Measurements from ENCODE around the gene DARS1.

Gene DARS1

DNA sequence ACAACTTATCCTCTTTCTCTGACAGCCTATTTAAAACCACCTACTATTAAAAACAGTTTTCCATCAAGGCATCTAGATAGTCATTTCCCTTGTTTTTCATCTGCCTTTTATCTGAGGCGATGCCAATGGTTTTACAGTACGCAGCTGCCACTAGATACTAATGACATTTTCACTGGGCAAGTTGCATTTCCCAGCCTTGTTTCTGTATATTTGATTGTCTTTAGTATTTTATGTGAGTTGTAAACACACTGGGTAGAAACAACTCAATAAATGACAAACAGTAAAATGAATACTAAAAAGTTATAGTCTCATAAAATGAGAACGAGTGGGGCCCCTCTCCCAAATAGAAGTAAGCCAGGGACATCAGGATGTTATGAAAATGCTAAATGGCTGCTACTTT lies 8.9 kb upstream of the DARS1 start:
- in situ Hi-C loops (cut with HindIII; ENCODE audit: low sequenced_read_pairs): no loop called here
- no peak for DNase-seq (ENCODE audit: low read depth)
- H3K4me3 ChIP-seq (ENCODE audit: low read depth, low read length): no peak overlapping the region
- TF ChIP-seq, protein P1, sequence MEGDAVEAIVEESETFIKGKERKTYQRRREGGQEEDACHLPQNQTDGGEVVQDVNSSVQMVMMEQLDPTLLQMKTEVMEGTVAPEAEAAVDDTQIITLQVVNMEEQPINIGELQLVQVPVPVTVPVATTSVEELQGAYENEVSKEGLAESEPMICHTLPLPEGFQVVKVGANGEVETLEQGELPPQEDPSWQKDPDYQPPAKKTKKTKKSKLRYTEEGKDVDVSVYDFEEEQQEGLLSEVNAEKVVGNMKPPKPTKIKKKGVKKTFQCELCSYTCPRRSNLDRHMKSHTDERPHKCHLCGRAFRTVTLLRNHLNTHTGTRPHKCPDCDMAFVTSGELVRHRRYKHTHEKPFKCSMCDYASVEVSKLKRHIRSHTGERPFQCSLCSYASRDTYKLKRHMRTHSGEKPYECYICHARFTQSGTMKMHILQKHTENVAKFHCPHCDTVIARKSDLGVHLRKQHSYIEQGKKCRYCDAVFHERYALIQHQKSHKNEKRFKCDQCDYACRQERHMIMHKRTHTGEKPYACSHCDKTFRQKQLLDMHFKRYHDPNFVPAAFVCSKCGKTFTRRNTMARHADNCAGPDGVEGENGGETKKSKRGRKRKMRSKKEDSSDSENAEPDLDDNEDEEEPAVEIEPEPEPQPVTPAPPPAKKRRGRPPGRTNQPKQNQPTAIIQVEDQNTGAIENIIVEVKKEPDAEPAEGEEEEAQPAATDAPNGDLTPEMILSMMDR (IDR thresholded peaks at IDR 0.05; ENCODE audit: low read depth, low read length, missing control alignments): no peak

DNA sequence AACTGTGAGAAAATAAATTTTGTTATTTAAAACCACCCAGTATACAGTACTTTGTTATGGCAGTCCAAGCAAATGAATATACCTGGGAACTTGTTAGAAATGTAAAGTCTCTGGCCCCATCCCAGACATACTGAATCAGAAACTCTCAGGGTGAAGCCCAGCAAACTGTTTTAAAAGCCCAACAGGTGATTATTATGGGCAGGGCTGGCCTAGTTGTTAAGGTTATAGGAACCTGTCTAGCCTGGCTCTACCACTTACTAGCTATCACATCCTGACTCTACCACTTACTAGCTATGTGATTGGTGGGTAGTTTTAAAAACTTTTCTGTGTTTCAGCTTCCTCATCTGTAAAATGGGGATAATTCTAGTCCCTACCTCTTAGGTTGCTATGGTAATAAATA lies 8.0 kb upstream of the DARS1 start:
- in situ Hi-C loops (cut with HindIII; ENCODE audit: low sequenced_read_pairs): no loop called here
- TF ChIP-seq, protein P1 (IDR thresholded peaks at IDR 0.05; ENCODE audit: low read depth, low read length, missing control alignments): no peak
- no peak for DNase-seq (ENCODE audit: low read depth)

DNA sequence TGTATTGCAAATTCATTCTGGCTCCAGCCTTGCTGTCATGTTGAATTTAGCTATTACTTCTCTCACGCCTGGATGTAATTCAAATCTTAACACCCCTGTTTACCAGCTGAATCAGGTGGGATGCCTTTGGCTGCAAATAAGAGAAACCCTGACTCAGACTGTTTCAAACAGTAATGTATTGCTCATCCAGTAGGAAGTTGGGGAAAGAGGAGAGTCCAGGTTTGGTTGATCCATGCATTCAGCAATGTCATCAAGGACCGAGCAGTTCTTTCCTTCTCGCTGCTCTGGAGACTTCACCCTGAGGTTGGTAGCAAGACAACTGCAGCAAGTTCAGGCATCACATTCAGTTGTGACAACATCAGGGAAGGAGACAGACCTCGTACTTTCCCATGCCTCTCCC lies 6.4 kb upstream of the DARS1 start:
- in situ Hi-C loops (cut with HindIII; ENCODE audit: low sequenced_read_pairs): no loop called here
- no peak for DNase-seq (ENCODE audit: low read depth)
- TF ChIP-seq, protein P1 (IDR thresholded peaks at IDR 0.05; ENCODE audit: low read depth, low read length, missing control alignments): no peak
- no peak overlapping the region for H3K4me3 ChIP-seq (ENCODE audit: low read depth, low read length)

More for the DNA sequence above, 8.0 kb upstream of the DARS1 start:
- no peak overlapping the region for H3K4me3 ChIP-seq (ENCODE audit: low read depth, low read length)

GRCh38 chr2:135987441-135987840 lies 2.0 kb upstream of the DARS1 start:
- TF ChIP-seq, protein P1 (IDR thresholded peaks at IDR 0.05; ENCODE audit: low read depth, low read length, missing control alignments): no peak
- DNase-seq (ENCODE audit: low read depth): no peak
- H3K4me3 ChIP-seq (ENCODE audit: low read depth, low read length): no peak overlapping the region
- in situ Hi-C loops (cut with HindIII; ENCODE audit: low sequenced_read_pairs): no loop called here

- TF ChIP-seq, protein P1 (IDR thresholded peaks at IDR 0.05; ENCODE audit: low read depth, low read length, missing control alignments): no peak
- no peak overlapping the region for H3K4me3 ChIP-seq (ENCODE audit: low read depth, low read length)
- DNase-seq (ENCODE audit: low read depth): no peak
- in situ Hi-C loops (cut with HindIII; ENCODE audit: low sequenced_read_pairs): no loop called here
Observed at GRCh38 chr2:135986507-135986906, 1.1 kb upstream of the DARS1 start.

- in situ Hi-C loops (cut with HindIII; ENCODE audit: low sequenced_read_pairs): no loop called here
- no peak for DNase-seq (ENCODE audit: low read depth)
- TF ChIP-seq, protein P1 (IDR thresholded peaks at IDR 0.05; ENCODE audit: low read depth, low read length, missing control alignments): no peak
- H3K4me3 ChIP-seq (ENCODE audit: low read depth, low read length): peak overlapping the region; percentile 98
Observed at GRCh38 chr2:135985826-135986393, 484 bp upstream of the DARS1 start.
